ENCODE measurements around the gene H1-8. TPM values are rescaled to one million over a fixed set of nuclear protein-coding genes. Genes with fewer than 3 reads are reported as not detected.

Gene H1-8
- polyA plus RNA-seq, 4 donors: not detected

- H3K4me3 ChIP-seq (ENCODE audit: low read depth in 1 of 3, low read length in 3 of 3): no peak overlapping the region
- DNase-seq (no peak), FAIRE-seq (no peak)
- no peaks in the 10 kb centered on the region for H3K9me3 ChIP-seq (ENCODE audit: control insufficient read depth in 2 of 2, insufficient read depth in 1 of 2, low read depth in 1 of 2, low read length in 1 of 2)
- 85 to 90% (median 88%) methylated on average over 10 of the region's 10 CpGs for WGBS, 3 donors
- peaks cover 0 to 4% (median 0%) of the 10 kb centered on the region in 3 donors for H3K4me1 ChIP-seq (ENCODE audit: control insufficient read depth in 3 of 3, insufficient read depth in 2 of 3, low read depth in 1 of 3, low read length in 2 of 3)
- H3K36me3 ChIP-seq (ENCODE audit: control insufficient read depth in 3 of 3, insufficient read depth in 2 of 3, low read depth in 1 of 3, low read length in 3 of 3): peaks cover 0 to 48% (median 0%) of the 10 kb centered on the region in 3 donors
- H3K27me3 ChIP-seq (ENCODE audit: control insufficient read depth in 3 of 3, insufficient read depth in 3 of 3, low read length in 3 of 3): no peaks in the 10 kb centered on the region
- H3K27ac ChIP-seq (ENCODE audit: low read depth in 1 of 3, low read length in 2 of 3): no peak overlapping the region
Observed at GRCh38 chr3:129579991-129580390, 37.0 kb downstream of the H1-8 start.

GRCh38 chr3:129581623-129582022 is 38.6 kb downstream of the H1-8 start:
- DNase-seq (no peak), FAIRE-seq (no peak)
- Histone ChIP-seq H3K4me1 (ENCODE audit: control insufficient read depth in 3 of 3, insufficient read depth in 2 of 3, low read depth in 1 of 3, low read length in 2 of 3) (peaks cover 0 to 4% (median 0%) of the 10 kb centered on the region in 3 donors), H3K27me3 (ENCODE audit: control insufficient read depth in 3 of 3, insufficient read depth in 3 of 3, low read length in 3 of 3) (no peaks in the 10 kb centered on the region), H3K4me3 (ENCODE audit: low read depth in 1 of 3, low read length in 3 of 3) (no peak overlapping the region), H3K36me3 (ENCODE audit: control insufficient read depth in 3 of 3, insufficient read depth in 2 of 3, low read depth in 1 of 3, low read length in 3 of 3) (peaks cover 0 to 51% (median 0%) of the 10 kb centered on the region in 3 donors), H3K27ac (ENCODE audit: low read depth in 1 of 3, low read length in 2 of 3) (no peak overlapping the region), H3K9me3 (ENCODE audit: control insufficient read depth in 2 of 2, insufficient read depth in 1 of 2, low read depth in 1 of 2, low read length in 1 of 2) (no peaks in the 10 kb centered on the region)
- 83 to 89% (median 87%) methylated on average over 8 of the region's 8 CpGs for WGBS, 3 donors

GRCh38 chr3:129582799-129583198 is 39.8 kb downstream of the H1-8 start:
- H3K36me3 ChIP-seq (ENCODE audit: control insufficient read depth in 3 of 3, insufficient read depth in 2 of 3, low read depth in 1 of 3, low read length in 3 of 3): peaks cover 0 to 47% (median 0%) of the 10 kb centered on the region in 3 donors
- H3K4me1 ChIP-seq (ENCODE audit: control insufficient read depth in 3 of 3, insufficient read depth in 2 of 3, low read depth in 1 of 3, low read length in 2 of 3): peaks cover 0 to under 1% (median 0%) of the 10 kb centered on the region in 3 donors
- H3K27ac ChIP-seq (ENCODE audit: low read depth in 1 of 3, low read length in 2 of 3): no peak overlapping the region
- no peaks in the 10 kb centered on the region for H3K27me3 ChIP-seq (ENCODE audit: control insufficient read depth in 3 of 3, insufficient read depth in 3 of 3, low read length in 3 of 3)
- DNase-seq: no peak
- H3K4me3 ChIP-seq (ENCODE audit: low read depth in 1 of 3, low read length in 3 of 3): no peak overlapping the region
- 87 to 90% (median 90%) methylated on average over 5 of the region's 5 CpGs for WGBS, 3 donors
- H3K9me3 ChIP-seq (ENCODE audit: control insufficient read depth in 2 of 2, insufficient read depth in 1 of 2, low read depth in 1 of 2, low read length in 1 of 2): no peaks in the 10 kb centered on the region
- FAIRE-seq: no peak

- H3K27me3 ChIP-seq (ENCODE audit: control insufficient read depth in 3 of 3, insufficient read depth in 3 of 3, low read length in 3 of 3): no peaks in the 10 kb centered on the region
- no peak overlapping the region for H3K4me3 ChIP-seq (ENCODE audit: low read depth in 1 of 3, low read length in 3 of 3)
- no peak for FAIRE-seq
- no peaks in the 10 kb centered on the region for H3K9me3 ChIP-seq (ENCODE audit: control insufficient read depth in 2 of 2, insufficient read depth in 1 of 2, low read depth in 1 of 2, low read length in 1 of 2)
- no peak overlapping the region for H3K27ac ChIP-seq (ENCODE audit: low read depth in 1 of 3, low read length in 2 of 3)
- peaks cover 0 to 45% (median 0%) of the 10 kb centered on the region in 3 donors for H3K36me3 ChIP-seq (ENCODE audit: control insufficient read depth in 3 of 3, insufficient read depth in 2 of 3, low read depth in 1 of 3, low read length in 3 of 3)
- DNase-seq: no peak
- 87 to 88% (median 87%) methylated on average over 9 of the region's 9 CpGs for WGBS, 3 donors
- H3K4me1 ChIP-seq (ENCODE audit: control insufficient read depth in 3 of 3, insufficient read depth in 2 of 3, low read depth in 1 of 3, low read length in 2 of 3): no peaks in the 10 kb centered on the region
Observed at GRCh38 chr3:129583289-129583688, 40.3 kb downstream of the H1-8 start.

- Histone ChIP-seq H3K4me3 (ENCODE audit: low read depth in 1 of 3, low read length in 3 of 3) (no peak overlapping the region), H3K27me3 (ENCODE audit: control insufficient read depth in 3 of 3, insufficient read depth in 3 of 3, low read length in 3 of 3) (no peaks in the 10 kb centered on the region), H3K27ac (ENCODE audit: low read depth in 1 of 3, low read length in 2 of 3) (no peak overlapping the region), H3K9me3 (ENCODE audit: control insufficient read depth in 2 of 2, insufficient read depth in 1 of 2, low read depth in 1 of 2, low read length in 1 of 2) (no peaks in the 10 kb centered on the region), H3K4me1 (ENCODE audit: control insufficient read depth in 3 of 3, insufficient read depth in 2 of 3, low read depth in 1 of 3, low read length in 2 of 3) (no peaks in the 10 kb centered on the region), H3K36me3 (ENCODE audit: control insufficient read depth in 3 of 3, insufficient read depth in 2 of 3, low read depth in 1 of 3, low read length in 3 of 3) (peaks cover 0 to 44% (median 0%) of the 10 kb centered on the region in 3 donors)
- DNase-seq: no peak
- FAIRE-seq: no peak
- WGBS, 3 donors: 75 to 91% (median 88%) methylated on average over 3 of the region's 3 CpGs
Observed at GRCh38 chr3:129584631-129585030, 41.7 kb downstream of the H1-8 start.

GRCh38 chr3:129585949-129586657 is 43.1 kb downstream of the H1-8 start:
- DNase-seq (no peak), FAIRE-seq (no peak)
- H3K27me3 ChIP-seq (ENCODE audit: control insufficient read depth in 3 of 3, insufficient read depth in 3 of 3, low read length in 3 of 3): no peaks in the 10 kb centered on the region
- no peaks in the 10 kb centered on the region for H3K9me3 ChIP-seq (ENCODE audit: control insufficient read depth in 2 of 2, insufficient read depth in 1 of 2, low read depth in 1 of 2, low read length in 1 of 2)
- peaks cover 0 to 38% (median 0%) of the 10 kb centered on the region in 3 donors for H3K36me3 ChIP-seq (ENCODE audit: control insufficient read depth in 3 of 3, insufficient read depth in 2 of 3, low read depth in 1 of 3, low read length in 3 of 3)
- no peak overlapping the region for H3K4me3 ChIP-seq (ENCODE audit: low read depth in 1 of 3, low read length in 3 of 3)
- WGBS, 3 donors: 92 to 95% (median 92%) methylated on average over 27 of the region's 27 CpGs
- no peaks in the 10 kb centered on the region for H3K4me1 ChIP-seq (ENCODE audit: control insufficient read depth in 3 of 3, insufficient read depth in 2 of 3, low read depth in 1 of 3, low read length in 2 of 3)
- no peak overlapping the region for H3K27ac ChIP-seq (ENCODE audit: low read depth in 1 of 3, low read length in 2 of 3)

GRCh38 chr3:129586746-129587430 is 43.9 kb downstream of the H1-8 start:
- DNase-seq: no peak
- FAIRE-seq: no peak

GRCh38 chr3:129587566-129588210 is 44.7 kb downstream of the H1-8 start:
- no peak overlapping the region for H3K27ac ChIP-seq (ENCODE audit: low read depth in 1 of 3, low read length in 2 of 3)
- peaks cover 0 to under 1% (median 0%) of the 10 kb centered on the region in 3 donors for H3K4me1 ChIP-seq (ENCODE audit: control insufficient read depth in 3 of 3, insufficient read depth in 2 of 3, low read depth in 1 of 3, low read length in 2 of 3)
- FAIRE-seq (no peak), DNase-seq (no peak)
- H3K27me3 ChIP-seq (ENCODE audit: control insufficient read depth in 3 of 3, insufficient read depth in 3 of 3, low read length in 3 of 3): no peaks in the 10 kb centered on the region
- H3K9me3 ChIP-seq (ENCODE audit: control insufficient read depth in 2 of 2, insufficient read depth in 1 of 2, low read depth in 1 of 2, low read length in 1 of 2): no peaks in the 10 kb centered on the region
- no peak overlapping the region for H3K4me3 ChIP-seq (ENCODE audit: low read depth in 1 of 3, low read length in 3 of 3)
- WGBS, 3 donors: 86 to 91% (median 87%) methylated on average over 10 of the region's 10 CpGs
- peaks cover 0 to 31% (median 0%) of the 10 kb centered on the region in 3 donors for H3K36me3 ChIP-seq (ENCODE audit: control insufficient read depth in 3 of 3, insufficient read depth in 2 of 3, low read depth in 1 of 3, low read length in 3 of 3)

More at GRCh38 chr3:129586746-129587430, 43.9 kb downstream of the H1-8 start:
- Histone ChIP-seq H3K4me3 (ENCODE audit: low read depth in 1 of 3, low read length in 3 of 3) (no peak overlapping the region), H3K27ac (ENCODE audit: low read depth in 1 of 3, low read length in 2 of 3) (no peak overlapping the region), H3K36me3 (ENCODE audit: control insufficient read depth in 3 of 3, insufficient read depth in 2 of 3, low read depth in 1 of 3, low read length in 3 of 3) (peaks cover 0 to 36% (median 0%) of the 10 kb centered on the region in 3 donors), H3K9me3 (ENCODE audit: control insufficient read depth in 2 of 2, insufficient read depth in 1 of 2, low read depth in 1 of 2, low read length in 1 of 2) (no peaks in the 10 kb centered on the region), H3K4me1 (ENCODE audit: control insufficient read depth in 3 of 3, insufficient read depth in 2 of 3, low read depth in 1 of 3, low read length in 2 of 3) (no peaks in the 10 kb centered on the region), H3K27me3 (ENCODE audit: control insufficient read depth in 3 of 3, insufficient read depth in 3 of 3, low read length in 3 of 3) (no peaks in the 10 kb centered on the region)
- WGBS, 3 donors: 64 to 70% (median 69%) methylated on average over 17 of the region's 17 CpGs

All from small intestine (tissue), 7 donors.